ENCODE measurements around the gene TENM3.

The TENM3 gene

DNA sequence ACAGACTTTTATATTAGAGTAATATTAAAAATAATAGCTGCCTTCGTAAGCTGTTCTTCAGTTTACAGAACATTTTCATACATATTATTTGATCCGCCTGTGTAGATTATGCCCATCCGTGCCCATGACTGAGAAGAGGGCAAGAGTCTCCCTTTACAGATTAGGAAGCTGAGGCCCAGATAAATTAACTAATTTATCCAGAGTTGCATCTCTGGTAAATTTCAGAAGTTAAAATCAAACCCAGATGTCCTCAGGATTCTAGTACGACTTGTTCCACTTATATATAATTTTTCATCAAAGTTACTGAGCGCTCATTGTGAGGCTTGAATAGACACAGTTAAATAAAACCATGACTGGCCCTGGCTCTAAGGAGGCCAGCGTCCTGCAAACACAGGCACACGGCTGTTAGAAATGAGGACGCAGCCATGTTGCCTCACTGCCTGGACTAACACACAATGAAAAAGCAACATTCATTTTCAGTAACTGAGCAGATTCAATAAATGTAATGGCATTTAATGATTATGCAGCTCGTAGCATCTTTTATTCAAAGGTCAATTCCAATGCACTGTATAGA is 148.0 kb downstream of the TENM3 start:
- Histone ChIP-seq H3K79me2 (ENCODE audit: control insufficient read depth, insufficient read depth, low read length, unreplicated experiment) (no peaks in the 10 kb centered on the region), H3K27ac (ENCODE audit: low read depth, low read length) (no peak overlapping the region), H3K4me3 (ENCODE audit: low read depth, low read length) (no peak overlapping the region), H2AFZ (ENCODE audit: low read length, unreplicated experiment) (no peak overlapping the region), H3K36me3 (ENCODE audit: insufficient read depth, low read length) (no peaks in the 10 kb centered on the region), H3K27me3 (ENCODE audit: insufficient read depth, low read length) (no peaks in the 10 kb centered on the region), H3K4me1 (ENCODE audit: control insufficient read depth, insufficient read depth, low read length, unreplicated experiment) (no peaks in the 10 kb centered on the region)

DNA sequence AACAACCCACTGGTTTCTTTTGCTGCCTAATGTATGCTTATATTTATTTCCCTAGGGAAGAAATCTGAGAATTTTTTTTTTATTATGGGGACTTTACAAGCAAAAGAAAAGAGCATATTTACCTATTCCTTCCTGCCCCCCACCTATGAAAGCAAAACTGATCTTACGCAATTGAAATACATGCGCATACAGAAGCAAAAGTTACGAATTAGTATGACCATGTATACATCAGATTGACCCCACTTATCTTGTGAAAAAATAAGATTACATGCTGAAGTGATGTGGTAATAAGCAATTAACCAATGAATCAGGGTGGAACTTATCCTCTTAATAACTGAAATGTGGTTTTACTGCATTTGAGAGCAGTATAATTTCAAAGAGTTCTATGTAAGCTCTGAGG is 151.0 kb downstream of the TENM3 start:
- H2AFZ ChIP-seq (ENCODE audit: low read length, unreplicated experiment) = no peak overlapping the region
- H3K4me1 ChIP-seq (ENCODE audit: control insufficient read depth, insufficient read depth, low read length, unreplicated experiment) = no peaks in the 10 kb centered on the region
- no peaks in the 10 kb centered on the region for H3K27me3 ChIP-seq (ENCODE audit: insufficient read depth, low read length)
- no peaks in the 10 kb centered on the region for H3K79me2 ChIP-seq (ENCODE audit: control insufficient read depth, insufficient read depth, low read length, unreplicated experiment)
- no peak overlapping the region for H3K27ac ChIP-seq (ENCODE audit: low read depth, low read length)
- H3K4me3 ChIP-seq (ENCODE audit: low read depth, low read length) = no peak overlapping the region
- no peaks in the 10 kb centered on the region for H3K36me3 ChIP-seq (ENCODE audit: insufficient read depth, low read length)

DNA sequence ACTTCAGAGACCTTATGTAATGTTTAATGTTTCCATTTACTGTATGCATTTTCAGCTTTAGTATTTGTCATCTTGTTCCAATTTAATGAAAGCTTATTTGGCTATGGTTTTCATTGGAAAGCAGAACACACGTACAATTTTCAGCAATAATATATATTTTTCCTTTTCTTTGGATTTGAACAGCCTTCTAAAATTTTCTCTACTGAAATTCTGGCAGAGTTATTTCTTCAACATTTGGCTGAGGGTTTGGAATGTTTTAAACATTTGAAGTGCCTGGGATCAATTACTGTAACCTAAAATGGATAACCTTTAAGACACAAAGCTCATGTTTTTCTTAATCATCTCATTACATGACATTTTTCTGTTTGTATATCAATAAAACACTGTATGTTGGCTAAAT is 156.9 kb downstream of the TENM3 start:
- no peaks in the 10 kb centered on the region for H3K4me1 ChIP-seq (ENCODE audit: control insufficient read depth, insufficient read depth, low read length, unreplicated experiment)
- H3K27me3 ChIP-seq (ENCODE audit: insufficient read depth, low read length) = no peaks in the 10 kb centered on the region
- H3K27ac ChIP-seq (ENCODE audit: low read depth, low read length) = no peak overlapping the region
- no peaks in the 10 kb centered on the region for H3K36me3 ChIP-seq (ENCODE audit: insufficient read depth, low read length)
- H3K79me2 ChIP-seq (ENCODE audit: control insufficient read depth, insufficient read depth, low read length, unreplicated experiment) = no peaks in the 10 kb centered on the region
- H2AFZ ChIP-seq (ENCODE audit: low read length, unreplicated experiment) = no peak overlapping the region
- no peak overlapping the region for H3K4me3 ChIP-seq (ENCODE audit: low read depth, low read length)

DNA sequence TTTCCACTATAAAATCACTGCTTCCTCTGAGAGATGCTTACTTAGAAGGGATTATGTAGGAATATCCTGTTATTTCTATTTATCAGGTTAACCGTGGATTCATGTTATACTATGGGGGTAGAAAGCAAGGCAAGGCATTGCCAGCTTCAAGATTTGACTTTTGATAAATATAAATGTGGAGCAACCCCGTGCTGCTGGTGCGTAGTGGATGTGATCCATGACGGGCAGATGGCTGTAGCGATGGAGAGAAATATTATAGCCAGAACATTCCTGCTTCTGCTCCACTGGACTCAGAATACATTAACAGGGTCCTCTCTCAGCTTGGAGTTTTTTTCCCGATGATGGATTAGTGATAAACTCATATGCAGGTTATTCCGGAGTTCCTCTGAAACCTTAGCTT is 157.6 kb downstream of the TENM3 start:
- no peaks in the 10 kb centered on the region for H3K36me3 ChIP-seq (ENCODE audit: insufficient read depth, low read length)
- no peak overlapping the region for H3K27ac ChIP-seq (ENCODE audit: low read depth, low read length)
- H3K4me3 ChIP-seq (ENCODE audit: low read depth, low read length) = no peak overlapping the region
- no peaks in the 10 kb centered on the region for H3K27me3 ChIP-seq (ENCODE audit: insufficient read depth, low read length)
- no peaks in the 10 kb centered on the region for H3K4me1 ChIP-seq (ENCODE audit: control insufficient read depth, insufficient read depth, low read length, unreplicated experiment)
- no peak overlapping the region for H2AFZ ChIP-seq (ENCODE audit: low read length, unreplicated experiment)
- H3K79me2 ChIP-seq (ENCODE audit: control insufficient read depth, insufficient read depth, low read length, unreplicated experiment) = no peaks in the 10 kb centered on the region

DNA sequence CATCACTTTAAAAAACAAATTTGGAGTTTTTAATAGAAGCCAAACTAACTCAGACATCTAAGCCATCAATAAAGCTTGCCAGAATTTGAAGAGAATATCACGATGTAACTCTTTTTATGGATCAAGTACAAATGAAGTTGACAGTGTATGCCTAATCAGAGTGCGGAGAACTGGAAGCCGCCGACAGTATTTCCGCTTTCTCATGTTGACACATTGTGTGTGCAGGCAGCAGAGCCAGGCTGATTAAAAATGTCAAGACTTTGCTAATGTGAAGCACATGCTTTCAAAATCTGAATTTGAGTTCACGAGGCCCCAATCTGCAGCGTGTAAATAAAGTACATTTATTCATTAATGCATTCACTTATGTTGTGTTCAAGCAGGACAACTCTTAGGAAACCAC is 161.2 kb downstream of the TENM3 start:
- H3K36me3 ChIP-seq (ENCODE audit: insufficient read depth, low read length) = no peaks in the 10 kb centered on the region

DNA sequence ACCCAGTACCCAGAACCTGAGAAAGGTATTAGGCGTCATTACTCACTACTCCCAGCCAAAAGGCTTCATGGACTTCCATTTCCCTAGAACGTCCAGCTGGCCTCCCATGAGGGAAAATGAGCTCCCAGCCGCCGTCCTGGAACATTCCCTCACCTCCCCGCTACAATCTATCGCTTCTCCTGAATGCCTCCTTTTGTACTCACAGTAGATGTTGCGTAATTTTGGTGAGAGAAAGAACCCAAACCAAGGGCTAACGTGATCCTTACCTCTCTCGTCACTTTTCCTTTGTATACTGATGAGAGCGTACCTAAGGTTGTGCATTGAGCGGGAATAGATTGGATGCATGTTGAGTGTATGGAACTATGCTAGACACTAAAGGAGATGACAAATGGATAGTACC is 161.9 kb downstream of the TENM3 start:
- Histone ChIP-seq H3K27ac (ENCODE audit: low read depth, low read length) (no peak overlapping the region), H3K4me1 (ENCODE audit: control insufficient read depth, insufficient read depth, low read length, unreplicated experiment) (no peaks in the 10 kb centered on the region), H3K79me2 (ENCODE audit: control insufficient read depth, insufficient read depth, low read length, unreplicated experiment) (no peaks in the 10 kb centered on the region), H3K36me3 (ENCODE audit: insufficient read depth, low read length) (no peaks in the 10 kb centered on the region), H3K27me3 (ENCODE audit: insufficient read depth, low read length) (no peaks in the 10 kb centered on the region), H2AFZ (ENCODE audit: low read length, unreplicated experiment) (no peak overlapping the region), H3K4me3 (ENCODE audit: low read depth, low read length) (no peak overlapping the region)

More for the DNA sequence above, 161.2 kb downstream of the TENM3 start:
- Histone ChIP-seq H3K27ac (ENCODE audit: low read depth, low read length) (no peak overlapping the region), H3K27me3 (ENCODE audit: insufficient read depth, low read length) (no peaks in the 10 kb centered on the region), H2AFZ (ENCODE audit: low read length, unreplicated experiment) (no peak overlapping the region), H3K79me2 (ENCODE audit: control insufficient read depth, insufficient read depth, low read length, unreplicated experiment) (no peaks in the 10 kb centered on the region), H3K4me3 (ENCODE audit: low read depth, low read length) (no peak overlapping the region), H3K4me1 (ENCODE audit: control insufficient read depth, insufficient read depth, low read length, unreplicated experiment) (no peaks in the 10 kb centered on the region)

DNA sequence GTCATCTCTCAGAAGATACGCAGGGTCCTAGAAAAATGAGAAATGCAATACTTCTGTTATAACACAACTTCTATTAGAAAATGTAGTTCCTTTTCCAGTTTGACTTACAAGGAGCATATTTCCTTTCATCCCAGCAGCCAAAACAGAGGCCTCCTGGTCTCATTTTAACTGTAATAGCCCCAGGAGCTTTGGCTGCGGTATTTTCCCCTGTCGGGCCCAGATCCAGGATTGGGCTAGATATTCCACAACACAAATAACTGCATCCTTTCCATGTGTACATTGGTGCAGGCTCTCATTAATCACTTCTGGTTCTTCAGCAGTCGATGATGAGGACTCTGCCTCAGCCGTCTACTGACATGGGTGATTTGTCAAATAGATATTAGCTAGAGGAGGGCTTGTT is 166.1 kb downstream of the TENM3 start:
- Histone ChIP-seq H3K27me3 (ENCODE audit: insufficient read depth, low read length) (no peaks in the 10 kb centered on the region), H3K27ac (ENCODE audit: low read depth, low read length) (no peak overlapping the region), H3K36me3 (ENCODE audit: insufficient read depth, low read length) (no peaks in the 10 kb centered on the region), H2AFZ (ENCODE audit: low read length, unreplicated experiment) (no peak overlapping the region), H3K4me1 (ENCODE audit: control insufficient read depth, insufficient read depth, low read length, unreplicated experiment) (no peaks in the 10 kb centered on the region), H3K79me2 (ENCODE audit: control insufficient read depth, insufficient read depth, low read length, unreplicated experiment) (no peaks in the 10 kb centered on the region), H3K4me3 (ENCODE audit: low read depth, low read length) (no peak overlapping the region)

DNA sequence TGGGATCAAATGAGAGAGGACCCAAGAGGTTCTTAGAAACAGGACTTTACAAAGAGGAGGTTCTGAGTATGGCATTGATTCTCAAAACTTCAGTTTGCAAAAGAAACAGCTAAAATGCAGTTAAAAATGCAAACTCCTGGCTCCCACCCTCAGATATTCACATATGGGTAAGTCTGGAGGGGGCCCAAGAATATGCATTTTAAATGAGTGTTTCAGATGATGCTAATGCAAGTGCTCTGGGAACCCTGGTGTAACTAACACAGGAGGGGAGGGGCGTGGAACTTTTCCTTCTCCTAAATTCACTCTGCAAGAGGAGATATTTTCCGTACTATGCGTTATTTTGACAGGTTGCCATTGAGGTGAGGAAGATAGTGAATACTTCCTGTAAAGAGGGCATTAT is 168.2 kb downstream of the TENM3 start:
- no peaks in the 10 kb centered on the region for H3K79me2 ChIP-seq (ENCODE audit: control insufficient read depth, insufficient read depth, low read length, unreplicated experiment)
- no peaks in the 10 kb centered on the region for H3K27me3 ChIP-seq (ENCODE audit: insufficient read depth, low read length)
- H3K4me1 ChIP-seq (ENCODE audit: control insufficient read depth, insufficient read depth, low read length, unreplicated experiment) = no peaks in the 10 kb centered on the region
- no peak overlapping the region for H2AFZ ChIP-seq (ENCODE audit: low read length, unreplicated experiment)
- no peaks in the 10 kb centered on the region for H3K36me3 ChIP-seq (ENCODE audit: insufficient read depth, low read length)
- H3K4me3 ChIP-seq (ENCODE audit: low read depth, low read length) = no peak overlapping the region
- H3K27ac ChIP-seq (ENCODE audit: low read depth, low read length) = no peak overlapping the region

DNA sequence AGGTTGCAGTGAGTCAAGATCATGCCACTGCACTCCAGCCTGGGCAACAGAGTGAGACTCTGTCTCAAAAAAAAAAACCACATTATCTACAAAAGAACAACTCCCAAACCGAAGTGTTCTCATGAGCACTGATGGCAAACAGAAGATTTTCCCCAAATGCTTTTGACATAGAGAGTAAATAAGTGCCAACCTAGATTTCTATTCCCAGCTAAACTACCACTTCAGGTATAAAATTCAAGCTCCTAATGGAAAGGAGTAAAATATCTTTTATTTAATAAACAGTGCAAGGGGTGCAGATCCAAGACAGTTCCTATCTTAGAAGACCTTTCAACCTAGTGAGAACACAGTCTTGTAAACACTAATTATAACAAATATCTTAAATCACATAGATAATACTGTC is 170.3 kb downstream of the TENM3 start:
- Histone ChIP-seq H2AFZ (ENCODE audit: low read length, unreplicated experiment) (no peak overlapping the region), H3K79me2 (ENCODE audit: control insufficient read depth, insufficient read depth, low read length, unreplicated experiment) (no peaks in the 10 kb centered on the region), H3K27ac (ENCODE audit: low read depth, low read length) (no peak overlapping the region), H3K4me1 (ENCODE audit: control insufficient read depth, insufficient read depth, low read length, unreplicated experiment) (no peaks in the 10 kb centered on the region), H3K36me3 (ENCODE audit: insufficient read depth, low read length) (no peaks in the 10 kb centered on the region), H3K4me3 (ENCODE audit: low read depth, low read length) (no peak overlapping the region), H3K27me3 (ENCODE audit: insufficient read depth, low read length) (no peaks in the 10 kb centered on the region)

DNA sequence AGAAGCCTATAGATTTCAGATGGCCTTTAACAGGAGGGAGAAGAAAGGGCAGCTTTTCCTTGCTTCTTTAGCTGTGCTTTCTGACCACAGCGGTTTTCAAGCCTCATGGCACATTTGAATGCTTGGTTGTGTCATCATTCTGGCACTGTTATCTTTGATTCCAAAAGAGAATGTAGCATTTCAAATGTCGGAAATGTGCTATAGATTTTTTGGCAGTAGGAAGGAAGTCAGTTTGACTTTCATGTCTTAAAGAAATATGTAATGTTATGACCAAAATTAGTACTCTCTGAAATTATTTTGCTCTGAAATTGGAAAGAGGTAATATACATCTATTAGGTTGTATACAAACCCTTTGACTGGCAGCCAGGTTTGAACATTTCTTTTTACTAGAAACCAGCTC is 171.9 kb downstream of the TENM3 start:
- no peaks in the 10 kb centered on the region for H3K4me1 ChIP-seq (ENCODE audit: control insufficient read depth, insufficient read depth, low read length, unreplicated experiment)

DNA sequence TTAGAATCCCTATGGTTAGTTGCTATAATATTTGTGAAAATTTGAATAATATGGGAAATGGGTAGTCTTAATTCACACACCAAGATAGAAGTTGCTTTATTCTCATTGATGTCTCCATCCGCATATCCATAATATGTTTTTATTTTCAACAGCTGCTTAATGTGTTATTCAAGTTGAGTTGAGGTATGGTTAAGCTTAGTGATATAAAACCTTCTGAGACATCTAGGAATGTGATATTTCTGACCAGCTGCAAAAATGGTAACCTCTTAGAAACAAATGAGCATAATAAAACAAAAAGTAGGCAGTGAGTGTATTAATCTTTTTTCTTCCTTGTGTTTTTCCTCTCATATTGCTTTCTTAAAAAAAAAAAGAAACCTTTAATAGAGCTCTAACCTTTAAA is 172.9 kb downstream of the TENM3 start:
- H3K27me3 ChIP-seq (ENCODE audit: insufficient read depth, low read length) = no peaks in the 10 kb centered on the region
- H3K79me2 ChIP-seq (ENCODE audit: control insufficient read depth, insufficient read depth, low read length, unreplicated experiment) = no peaks in the 10 kb centered on the region
- H3K36me3 ChIP-seq (ENCODE audit: insufficient read depth, low read length) = no peaks in the 10 kb centered on the region
- no peak overlapping the region for H3K4me3 ChIP-seq (ENCODE audit: low read depth, low read length)
- H2AFZ ChIP-seq (ENCODE audit: low read length, unreplicated experiment) = no peak overlapping the region
- H3K4me1 ChIP-seq (ENCODE audit: control insufficient read depth, insufficient read depth, low read length, unreplicated experiment) = no peaks in the 10 kb centered on the region
- H3K27ac ChIP-seq (ENCODE audit: low read depth, low read length) = no peak overlapping the region

More for the DNA sequence above, 171.9 kb downstream of the TENM3 start:
- no peaks in the 10 kb centered on the region for H3K27me3 ChIP-seq (ENCODE audit: insufficient read depth, low read length)
- no peak overlapping the region for H3K4me3 ChIP-seq (ENCODE audit: low read depth, low read length)
- no peak overlapping the region for H3K27ac ChIP-seq (ENCODE audit: low read depth, low read length)
- no peaks in the 10 kb centered on the region for H3K36me3 ChIP-seq (ENCODE audit: insufficient read depth, low read length)
- no peaks in the 10 kb centered on the region for H3K79me2 ChIP-seq (ENCODE audit: control insufficient read depth, insufficient read depth, low read length, unreplicated experiment)
- H2AFZ ChIP-seq (ENCODE audit: low read length, unreplicated experiment) = no peak overlapping the region
